NCI-H128 (cell line): Measurements from ENCODE around the gene STH.
"Not testable (repeated sequence)": the region's sequence is repeated elsewhere in the genome, so short reads cannot be mapped to it uniquely, and the experiment has no call there.

Experiments
- DNase-seq: peaks from one replicate; lab custom pipeline; 2025; ENCODE audit not compliant: unreplicated experiment; lab: John Stamatoyannopoulos, UW

STH gene

GRCh38 chr17:46002973-46003316, 3.9 kb downstream of the STH start:
- no peak for DNase-seq

GRCh38 chr17:46003907-46004748, 5.1 kb downstream of the STH start:
- DNase-seq: no peak

GRCh38 chr17:46006082-46006481, 7.0 kb downstream of the STH start:
- DNase-seq: not testable (repeated sequence)

GRCh38 chr17:46007461-46007965, 8.5 kb downstream of the STH start:
- no peak for DNase-seq

- no peak for DNase-seq
These were observed 9.5 kb downstream of the STH start for GRCh38 chr17:46008591-46008990.

GRCh38 chr17:46009681-46010596, 10.9 kb downstream of the STH start:
- DNase-seq: no peak

GRCh38 chr17:46010597-46011186, 11.6 kb downstream of the STH start:
- no peak for DNase-seq

GRCh38 chr17:46011711-46012505, 12.9 kb downstream of the STH start:
- DNase-seq: no peak

- DNase-seq: no peak
These were observed 13.5 kb downstream of the STH start for GRCh38 chr17:46012506-46013079.

- no peak for DNase-seq
These were observed 14.1 kb downstream of the STH start for GRCh38 chr17:46013127-46013501.

- DNase-seq: no peak
These were observed 14.6 kb downstream of the STH start for GRCh38 chr17:46013502-46014165.

- DNase-seq: not testable (repeated sequence)
These were observed 20.4 kb downstream of the STH start for GRCh38 chr17:46019408-46019925.

- no peak for DNase-seq
These were observed 21.1 kb downstream of the STH start for GRCh38 chr17:46020023-46020761.

GRCh38 chr17:46020998-46021397, 21.9 kb downstream of the STH start:
- DNase-seq: no peak

- not testable (repeated sequence) for DNase-seq
These were observed 24.3 kb downstream of the STH start for GRCh38 chr17:46023366-46023765.

GRCh38 chr17:46023783-46024388, 24.8 kb downstream of the STH start:
- DNase-seq: no peak

- no peak for DNase-seq
These were observed 25.5 kb downstream of the STH start for GRCh38 chr17:46024590-46024989.

GRCh38 chr17:46025060-46025459, 26.0 kb downstream of the STH start:
- no peak for DNase-seq
